Femur (tissue), 1 donor: ENCODE results near the gene TSPEAR.
"Not testable (repeated sequence)": the region's sequence is repeated elsewhere in the genome, so short reads cannot be mapped to it uniquely, and the experiment has no call there.

Source experiments
- DNase-seq: peaks from one replicate; pipeline ENCODE4 v3.0.0-alpha.2; 2017

Gene TSPEAR

DNA sequence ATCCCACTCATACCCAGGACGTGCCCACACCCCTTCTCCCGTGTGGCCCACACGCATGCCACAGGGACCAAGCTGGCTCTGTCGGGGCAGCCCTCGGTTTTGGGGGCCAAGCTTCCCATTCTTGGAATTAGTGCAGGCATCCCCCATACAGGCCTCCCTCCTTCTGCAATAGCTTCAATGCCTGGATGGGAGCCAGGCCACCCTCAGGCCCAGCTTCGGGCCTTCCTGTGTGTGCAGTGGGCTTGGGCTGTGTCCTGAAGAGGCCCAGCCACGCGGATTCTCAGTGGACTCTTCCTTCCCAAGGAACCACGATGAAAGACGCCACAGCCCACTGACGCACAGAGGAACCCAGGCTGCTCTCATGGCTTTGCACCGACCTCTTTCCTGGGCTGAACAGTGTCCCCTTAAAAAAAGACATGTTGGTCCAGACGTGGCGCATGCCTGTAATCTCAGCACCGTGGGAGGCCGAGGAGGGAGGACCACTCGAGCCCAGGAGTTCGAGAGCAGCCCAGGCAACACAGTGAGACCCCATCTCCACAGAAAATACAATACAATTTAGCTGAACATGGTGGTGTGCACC lies 61.8 kb downstream of the TSPEAR start:
- no peak for DNase-seq

- DNase-seq, result no peak
Measured at GRCh38 chr21:44648557-44649311, 62.6 kb downstream of the TSPEAR start.

GRCh38 chr21:44647222-44647552 lies 64.2 kb downstream of the TSPEAR start:
- DNase-seq, result no peak

GRCh38 chr21:44646366-44647221 lies 64.8 kb downstream of the TSPEAR start, which contains the start of gene KRTAP10-11:
Gene KRTAP10-11, plus strand, starts transcription at chr21:44646414. Its CDS starts 45 bp downstream, at chr21:44646459.
- not testable (repeated sequence) for DNase-seq

DNA sequence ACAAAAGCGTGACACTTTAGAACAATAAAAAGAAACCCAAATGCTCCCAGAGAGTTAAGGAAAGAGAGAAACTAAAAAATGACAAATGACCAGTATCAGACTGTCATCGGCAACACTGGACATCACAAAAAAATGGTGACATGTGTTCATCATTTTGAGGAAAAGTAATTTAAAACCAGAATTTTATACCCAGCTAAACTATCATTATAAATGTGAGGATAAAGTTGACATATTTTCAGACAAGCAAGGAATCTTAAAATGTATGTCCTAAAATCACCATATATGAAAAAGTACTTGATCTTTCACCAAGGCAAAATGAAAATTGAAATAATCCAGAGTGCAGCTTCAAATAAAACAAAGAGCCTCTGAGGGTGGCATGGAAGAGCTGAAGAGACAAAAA lies 66.5 kb downstream of the TSPEAR start:
- DNase-seq, result no peak

GRCh38 chr21:44643741-44644310 lies 67.5 kb downstream of the TSPEAR start:
- DNase-seq, result no peak

DNA sequence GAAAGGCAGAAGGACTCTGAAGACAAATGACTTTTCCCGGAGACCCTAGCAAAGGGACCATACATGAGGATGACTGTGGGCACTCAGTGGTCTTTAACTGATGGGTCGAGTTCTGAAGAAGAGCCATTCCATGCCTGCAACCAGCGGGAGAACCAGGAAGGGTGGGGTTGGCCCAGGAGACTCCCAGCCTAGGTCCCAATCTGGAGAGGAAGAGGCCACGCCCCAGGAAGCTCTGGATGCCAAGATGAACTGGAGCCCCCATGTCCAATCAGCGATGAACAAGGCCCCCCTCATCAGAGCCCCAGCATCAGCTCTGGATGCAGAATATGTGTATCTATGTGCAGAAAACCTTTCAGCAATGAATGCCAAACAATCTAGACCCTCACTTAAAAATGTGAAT lies 70.6 kb downstream of the TSPEAR start:
- no peak for DNase-seq

GRCh38 chr21:44639331-44639655 lies 72.1 kb downstream of the TSPEAR start:
- no peak for DNase-seq

- DNase-seq, result not testable (repeated sequence)
Measured at GRCh38 chr21:44638506-44639330, 72.7 kb downstream of the TSPEAR start.

- DNase-seq, result not testable (repeated sequence)
Measured at GRCh38 chr21:44637851-44638348, 73.5 kb downstream of the TSPEAR start.

DNA sequence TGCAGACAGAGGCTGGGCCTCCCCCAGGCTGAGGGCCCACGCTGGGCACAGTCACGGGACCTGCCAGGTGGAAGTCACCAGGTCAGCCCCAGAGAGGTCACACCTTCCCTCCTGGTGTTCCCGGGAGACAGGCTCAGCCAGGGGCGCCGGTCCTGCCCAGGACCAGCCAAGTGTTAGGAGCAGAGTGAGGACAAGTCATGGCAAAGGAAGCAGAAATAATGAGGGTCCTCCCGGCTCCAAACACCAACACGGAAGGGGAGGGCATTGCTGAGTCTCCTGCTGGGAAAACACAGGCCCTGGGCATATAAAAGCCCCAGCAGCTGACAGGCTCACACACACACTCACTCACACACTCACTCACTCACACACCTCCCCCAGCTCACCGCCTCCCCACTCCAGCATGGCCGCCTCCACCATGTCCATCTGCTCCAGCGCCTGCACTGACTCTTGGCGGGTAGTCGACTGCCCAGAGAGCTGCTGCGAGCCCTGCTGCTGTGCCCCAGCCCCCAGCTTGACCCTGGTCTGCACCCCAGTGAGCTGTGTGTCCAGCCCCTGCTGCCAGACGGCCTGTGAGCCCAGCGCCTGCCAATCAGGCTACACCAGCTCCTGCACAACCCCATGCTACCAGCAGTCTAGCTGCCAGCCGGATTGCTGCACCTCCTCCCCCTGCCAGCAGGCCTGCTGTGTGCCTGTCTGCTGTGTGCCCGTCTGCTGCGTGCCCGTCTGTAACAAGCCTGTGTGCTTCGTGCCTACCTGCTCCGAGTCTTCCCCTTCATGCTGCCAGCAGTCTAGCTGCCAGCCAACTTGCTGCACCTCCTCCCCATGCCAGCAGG lies 74.1 kb downstream of the TSPEAR start, which contains the start of gene KRTAP10-10:
Gene KRTAP10-10 (plus strand): TSS at position 339 of the 833 bp plus-strand sequence. CDS start 62 bp downstream, at position 401.
- DNase-seq, result no peak

DNA sequence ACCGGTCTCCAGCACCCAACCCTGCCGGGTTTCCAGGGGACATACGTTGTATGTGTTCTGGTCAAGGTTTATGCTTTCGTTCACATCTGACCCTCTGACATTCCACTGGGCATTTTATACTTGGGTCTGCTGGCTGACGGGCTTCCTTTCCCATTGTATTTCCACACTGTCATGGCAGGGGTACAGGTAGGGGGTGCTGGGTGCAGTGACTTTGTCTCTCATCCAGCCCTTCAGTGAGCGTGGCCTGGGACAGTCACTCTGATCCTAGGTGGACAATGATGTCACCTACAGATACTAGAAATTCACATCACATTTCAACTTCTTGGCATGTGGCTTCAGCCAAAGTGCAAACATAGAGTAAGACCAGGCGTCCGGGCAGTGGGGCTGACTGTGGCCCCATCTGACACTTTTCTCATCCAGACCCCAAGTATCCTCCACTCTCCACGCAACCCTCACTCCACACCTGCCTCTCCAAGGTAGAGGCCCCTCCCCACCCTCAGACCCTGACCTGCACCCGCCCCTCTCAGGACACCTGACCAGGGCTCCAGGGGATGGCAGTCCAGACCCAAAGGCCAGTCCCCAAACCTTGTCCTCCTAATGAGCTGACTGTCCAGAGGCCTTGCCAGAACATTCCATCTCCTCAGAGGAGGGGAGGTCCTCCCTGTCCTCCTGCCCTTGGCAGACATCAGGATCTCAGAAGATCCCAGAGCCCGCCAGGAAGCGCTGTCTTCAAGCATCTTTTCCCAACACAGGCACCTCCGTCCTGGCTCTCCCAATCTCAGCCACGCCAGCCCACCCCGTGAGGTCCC lies 75.0 kb downstream of the TSPEAR start:
- no peak for DNase-seq

DNA sequence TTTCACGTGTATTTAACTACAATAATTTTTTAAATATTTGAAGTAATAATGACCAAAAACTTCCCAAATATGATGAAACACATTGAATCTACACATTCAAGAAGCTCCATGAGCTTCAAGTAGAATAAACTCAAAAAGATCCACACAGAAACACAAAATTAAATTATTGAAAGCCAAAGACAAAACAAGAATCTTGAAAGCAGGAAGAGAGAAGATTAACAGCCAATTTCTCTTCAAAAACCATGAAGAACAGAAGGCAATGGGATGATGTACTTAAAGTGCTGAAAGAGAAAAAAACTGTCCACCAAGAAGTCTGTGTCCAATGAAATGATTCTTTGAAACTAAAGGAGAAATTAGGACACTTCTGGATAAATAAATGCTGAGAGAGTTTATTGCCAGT lies 79.3 kb downstream of the TSPEAR start:
- DNase-seq, result no peak

- DNase-seq, result no peak
Measured at GRCh38 chr21:44630440-44630839, 80.9 kb downstream of the TSPEAR start.

DNA sequence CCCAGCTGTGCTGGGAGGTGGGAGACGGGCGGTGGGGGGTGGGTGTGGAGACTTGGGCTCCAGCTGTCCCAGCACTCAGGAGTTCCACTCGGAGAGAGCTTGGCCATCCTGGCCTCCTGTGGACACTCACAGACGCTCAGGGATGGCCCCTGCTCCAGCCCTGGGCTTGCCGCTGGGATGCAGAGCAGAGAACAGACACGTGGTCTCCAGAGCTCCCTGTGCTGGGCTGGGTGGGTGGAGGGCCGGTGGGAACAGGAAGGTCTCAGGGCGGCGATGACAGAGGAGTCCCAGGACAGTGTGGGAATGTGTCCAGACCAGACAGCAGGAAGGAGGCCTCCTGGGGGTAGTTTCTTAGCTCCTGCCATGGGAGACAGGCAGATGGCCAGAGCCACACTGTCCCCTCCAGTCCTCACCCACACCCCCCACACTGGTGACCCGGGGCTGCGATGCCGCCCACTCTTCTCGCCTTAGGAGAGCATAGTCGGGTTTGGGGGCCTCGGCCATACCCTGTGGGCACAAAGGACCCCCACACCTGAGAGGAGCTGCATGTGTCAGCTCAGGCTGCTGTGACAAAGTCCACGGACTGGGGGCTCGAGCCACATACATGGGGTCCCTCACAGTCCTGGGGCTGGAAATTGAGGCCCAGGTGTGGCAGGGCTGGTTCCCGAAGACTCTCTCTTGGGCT lies 82.5 kb downstream of the TSPEAR start:
- DNase-seq, result no peak

GRCh38 chr21:44627831-44628233 lies 83.5 kb downstream of the TSPEAR start:
- DNase-seq, result not testable (repeated sequence)

GRCh38 chr21:44627181-44627822 lies 84.1 kb downstream of the TSPEAR start:
- DNase-seq, result not testable (repeated sequence)

DNA sequence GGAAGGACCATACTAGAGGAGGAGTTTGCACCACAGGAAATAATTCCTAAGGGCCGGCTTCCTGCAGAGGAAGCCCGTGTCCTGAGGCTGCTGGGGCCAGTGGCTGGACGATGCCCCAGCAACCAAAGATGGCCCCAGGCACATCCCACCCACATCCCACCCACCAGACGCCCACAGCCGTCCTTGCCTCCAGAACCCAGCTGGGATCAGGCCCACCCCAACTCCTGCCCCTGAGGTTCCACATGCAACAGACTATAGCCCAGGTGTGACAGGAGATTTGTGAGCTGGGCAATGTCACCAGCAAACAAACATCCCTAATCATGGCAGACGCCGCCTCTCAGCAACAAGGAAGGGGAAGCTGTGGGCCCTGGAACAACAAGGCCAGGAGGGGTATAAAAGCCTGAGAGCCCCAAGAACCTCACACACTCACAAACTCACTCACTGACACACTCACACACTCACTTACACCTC lies 84.7 kb downstream of the TSPEAR start, which contains the start of gene KRTAP10-9:
Gene KRTAP10-9 (plus strand): TSS at position 421 of the 471 bp plus-strand sequence. CDS start 79 bp downstream, outside the sequence.
- no peak for DNase-seq

DNA sequence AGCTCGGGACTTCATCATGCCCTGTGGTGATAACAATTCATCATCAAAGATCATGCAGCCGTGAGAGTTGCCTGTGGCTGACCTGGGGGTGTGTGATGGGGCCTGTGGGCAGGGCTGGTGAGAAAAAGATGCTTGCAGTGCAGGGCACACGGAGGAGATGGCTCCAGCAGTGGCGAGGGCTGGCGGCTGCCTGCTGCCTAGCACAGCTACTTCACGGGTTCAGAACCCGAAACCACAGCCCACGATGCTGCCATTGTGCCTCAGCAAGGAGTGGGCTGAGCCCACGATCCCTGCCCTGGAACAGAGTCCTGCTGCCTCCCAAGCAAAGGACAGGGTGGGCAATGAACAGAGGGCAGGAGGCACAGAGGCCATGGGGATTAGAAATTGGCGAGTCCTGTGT lies 85.1 kb downstream of the TSPEAR start:
- no peak for DNase-seq
